ENCODE data around the gene ADAM12.

GRCh38 chr10:126014309-126014708 is 374.0 kb downstream of the ADAM12 start:
- no peak for TF ChIP-seq EZH2 (IDR thresholded peaks at IDR 0.05; ENCODE audit: low read depth)
- TF ChIP-seq CTCF (conservative IDR thresholded peaks at IDR 0.05), result no peak
